K562 (cell line): ENCODE data around the gene PSMD2. TPM values are rescaled to one million over a fixed set of nuclear protein-coding genes. Genes with fewer than 3 reads are reported as not detected.

Experiments used
- CHD1 ChIP-seq: fragments of 200-600 bp; sonication (generic); IDR thresholded peaks from one replicate; pipeline ENCODE4 v1.6.1; 2012; ENCODE audit warnings: mild to moderate bottlenecking, moderate library complexity, low read length, inconsistent platforms
- CREB1 ChIP-seq, 2 experiments: sonication (generic) in 1 of 2; formaldehyde crosslinking in 1 of 2; IDR thresholded peaks; 2 replicates each; pipeline versions ENCODE4 v1.6.1 to v1.8.0; 2012 to 2022; ENCODE audit warnings: inconsistent platforms in 1 of 2, mild to moderate bottlenecking in 1 of 2, missing genetic modification reagents in 1 of 2, moderate library complexity in 1 of 2
- ERF ChIP-seq: fragments of 450-650 bp; formaldehyde crosslinking; IDR thresholded peaks from 2 replicates; pipeline ENCODE4 v1.4.0; 2020; ENCODE audit warnings: mild to moderate bottlenecking, mixed read lengths
- GATAD2A ChIP-seq: fragments of 450-650 bp; IDR thresholded peaks from 2 replicates; pipeline ENCODE4 v1.6.1; 2017
- KLF1 ChIP-seq: fragments of 450-650 bp; IDR thresholded peaks from 2 replicates; pipeline ENCODE4 v1.6.1; 2016; ENCODE audit warnings: missing genetic modification characterization, missing compliant biosample characterization
- KLF10 ChIP-seq: fragments of 250-450 bp; sonication (Bioruptor Pico); IDR thresholded peaks from 2 replicates; pipeline ENCODE4 v1.6.1; 2021; ENCODE audit warnings: matching md5 sums
- NELFE ChIP-seq: IDR thresholded peaks from 2 replicates; pipeline ENCODE4 v1.6.1; 2011; ENCODE audit warnings: mild to moderate bottlenecking; ENCODE audit not compliant: insufficient read depth, insufficient read length
- NEUROD1 ChIP-seq: fragments of 150-350 bp; IDR thresholded peaks from 2 replicates; pipeline ENCODE4 v1.6.1; 2014; ENCODE audit warnings: borderline replicate concordance, low read length, low read depth; ENCODE audit not compliant: partially characterized antibody
- NR2C2 ChIP-seq, 2 experiments: fragments of 200-800 bp in 1 of 2; sonication (Bioruptor generic) in 1 of 2; sonication (generic) in 1 of 2; formaldehyde crosslinking in 1 of 2; IDR thresholded peaks; 2 replicates each; pipeline versions ENCODE4 v1.6.1 to v1.8.0; 2016 to 2022; ENCODE audit warnings: mild to moderate bottlenecking in 1 of 2, missing compliant biosample characterization in 1 of 2, missing genetic modification characterization in 1 of 2, missing genetic modification reagents in 1 of 2
- RUNX1 ChIP-seq: sonication (generic); IDR thresholded peaks from 2 replicates; pipeline ENCODE4 v1.6.1; 2016; ENCODE audit warnings: antibody characterized with exemption, low read depth
- SUPT5H ChIP-seq: fragments of 450-650 bp; IDR thresholded peaks from 2 replicates; pipeline ENCODE4 v1.6.1; 2016
- ZNF133 ChIP-seq: fragments of 250-450 bp; sonication (Bioruptor Pico); IDR thresholded peaks from 2 replicates; pipeline ENCODE4 v1.4.0; 2020; ENCODE audit warnings: mild to moderate bottlenecking
- ZNF830 ChIP-seq: fragments of 250-450 bp; sonication (Bioruptor Pico); IDR thresholded peaks from 2 replicates; pipeline ENCODE4 v1.5.0; 2021; ENCODE audit warnings: mild to moderate bottlenecking
- polyA plus RNA-seq, 8 experiments: library from polyadenylated mRNA; depleted of rRNA in 4 of 8; stranded (reverse) in 5 of 8; unstranded in 3 of 8; fragments of >200 nt; fragmentation: Nextera tagmentation in 2 of 8; fragmentation: Illumina TruSeq in 1 of 8; extraction: Ambion mirVana in 2 of 8; extraction: Trizol in 1 of 8; gene quantifications; 2 replicates each; pipeline versions ENCODE4 v1.2.1 to v1.2.3, GENCODE V29; 2011 to 2014; ENCODE audit warnings: inconsistent platforms in 1 of 8, missing spikeins in 1 of 8
- total RNA-seq, 7 experiments: library from RNA; depleted of rRNA in 6 of 7; stranded (reverse); fragments of >200 nt in 6 of 7; fragmentation: Illumina TruSeq in 2 of 7; extraction: Trizol in 2 of 7; gene quantifications; 2 replicates each; pipeline versions ENCODE4 v1.2.1 to v1.2.3, GENCODE V29; 2011 to 2021; ENCODE audit warnings: low replicate concordance in 1 of 7
- TF ChIP-seq, protein P1 (sequence below): fragments of 200-800 bp; sonication (Bioruptor generic); IDR thresholded peaks from 2 replicates; pipeline ENCODE4 v1.6.1; 2017; ENCODE audit warnings: missing genetic modification characterization, missing compliant biosample characterization
- TF ChIP-seq, protein P2 (sequence below): fragments of 450-650 bp; IDR thresholded peaks from 2 replicates; pipeline ENCODE4 v1.6.1; 2017; ENCODE audit warnings: mild to moderate bottlenecking, moderate library complexity
- TF ChIP-seq, protein P3 (sequence below): IDR thresholded peaks from 2 replicates; pipeline ENCODE4 v1.6.1; 2011; ENCODE audit warnings: borderline replicate concordance, low read depth, mild to moderate bottlenecking, moderate library complexity, low read length; ENCODE audit not compliant: insufficient read depth, poor library complexity, severe bottlenecking
- TF ChIP-seq, protein P4 (sequence below): fragments of 450-650 bp; IDR thresholded peaks from 2 replicates; pipeline ENCODE4 v1.7.0; 2016; ENCODE audit warnings: borderline replicate concordance

Gene PSMD2
- total and polyA plus RNA-seq, 9 of the 15 experiments (the other 6 are each of a cell fraction or from before 2014, with no cell fraction given): 152 to 484 (median 295) TPM

DNA sequence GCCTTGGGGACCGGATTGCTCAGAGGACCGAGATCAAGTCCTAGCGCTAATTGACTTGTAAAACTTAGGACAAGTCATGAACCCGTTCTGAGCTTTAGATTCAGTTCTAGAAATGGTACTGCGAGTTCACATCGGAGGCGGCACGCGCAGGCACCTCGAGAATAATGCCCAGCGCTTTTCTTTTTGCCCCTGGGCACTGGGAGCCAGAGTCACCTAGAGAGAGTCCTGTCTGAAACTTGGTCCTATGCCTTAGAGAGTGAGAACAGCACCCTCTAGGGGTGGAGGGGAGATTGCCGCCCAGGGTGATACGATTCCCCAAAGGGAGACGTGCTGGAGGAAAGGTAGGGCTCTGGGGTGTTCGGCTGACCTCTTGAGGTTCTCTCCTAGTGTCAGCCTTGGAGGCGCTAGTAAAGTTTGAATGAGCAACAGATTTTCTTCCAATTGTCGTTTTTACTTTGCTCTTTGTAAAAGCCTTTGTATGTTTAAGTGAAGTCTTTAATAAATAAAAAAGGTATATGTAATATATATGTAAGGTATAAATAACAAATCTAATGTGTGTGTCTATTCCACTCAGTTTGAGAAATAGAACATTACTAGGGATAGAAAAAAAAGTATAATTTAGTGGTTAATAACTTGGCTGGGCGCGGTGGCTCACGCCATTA lies 48.7 kb upstream of the PSMD2 start (continued):
- TF ChIP-seq, protein P1, sequence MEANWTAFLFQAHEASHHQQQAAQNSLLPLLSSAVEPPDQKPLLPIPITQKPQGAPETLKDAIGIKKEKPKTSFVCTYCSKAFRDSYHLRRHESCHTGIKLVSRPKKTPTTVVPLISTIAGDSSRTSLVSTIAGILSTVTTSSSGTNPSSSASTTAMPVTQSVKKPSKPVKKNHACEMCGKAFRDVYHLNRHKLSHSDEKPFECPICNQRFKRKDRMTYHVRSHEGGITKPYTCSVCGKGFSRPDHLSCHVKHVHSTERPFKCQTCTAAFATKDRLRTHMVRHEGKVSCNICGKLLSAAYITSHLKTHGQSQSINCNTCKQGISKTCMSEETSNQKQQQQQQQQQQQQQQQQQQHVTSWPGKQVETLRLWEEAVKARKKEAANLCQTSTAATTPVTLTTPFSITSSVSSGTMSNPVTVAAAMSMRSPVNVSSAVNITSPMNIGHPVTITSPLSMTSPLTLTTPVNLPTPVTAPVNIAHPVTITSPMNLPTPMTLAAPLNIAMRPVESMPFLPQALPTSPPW (CRISPR knock-in tag): peak; percentile 5; the same call in 1 of the 2 replicates
- no peak for TF ChIP-seq ERF (CRISPR knock-in tag)
- TF ChIP-seq, protein P2, sequence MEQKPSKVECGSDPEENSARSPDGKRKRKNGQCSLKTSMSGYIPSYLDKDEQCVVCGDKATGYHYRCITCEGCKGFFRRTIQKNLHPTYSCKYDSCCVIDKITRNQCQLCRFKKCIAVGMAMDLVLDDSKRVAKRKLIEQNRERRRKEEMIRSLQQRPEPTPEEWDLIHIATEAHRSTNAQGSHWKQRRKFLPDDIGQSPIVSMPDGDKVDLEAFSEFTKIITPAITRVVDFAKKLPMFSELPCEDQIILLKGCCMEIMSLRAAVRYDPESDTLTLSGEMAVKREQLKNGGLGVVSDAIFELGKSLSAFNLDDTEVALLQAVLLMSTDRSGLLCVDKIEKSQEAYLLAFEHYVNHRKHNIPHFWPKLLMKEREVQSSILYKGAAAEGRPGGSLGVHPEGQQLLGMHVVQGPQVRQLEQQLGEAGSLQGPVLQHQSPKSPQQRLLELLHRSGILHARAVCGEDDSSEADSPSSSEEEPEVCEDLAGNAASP: no peak
- no peak for TF ChIP-seq NELFE
- no peak for TF ChIP-seq ZNF830 (CRISPR knock-in tag)
- TF ChIP-seq, protein P3, sequence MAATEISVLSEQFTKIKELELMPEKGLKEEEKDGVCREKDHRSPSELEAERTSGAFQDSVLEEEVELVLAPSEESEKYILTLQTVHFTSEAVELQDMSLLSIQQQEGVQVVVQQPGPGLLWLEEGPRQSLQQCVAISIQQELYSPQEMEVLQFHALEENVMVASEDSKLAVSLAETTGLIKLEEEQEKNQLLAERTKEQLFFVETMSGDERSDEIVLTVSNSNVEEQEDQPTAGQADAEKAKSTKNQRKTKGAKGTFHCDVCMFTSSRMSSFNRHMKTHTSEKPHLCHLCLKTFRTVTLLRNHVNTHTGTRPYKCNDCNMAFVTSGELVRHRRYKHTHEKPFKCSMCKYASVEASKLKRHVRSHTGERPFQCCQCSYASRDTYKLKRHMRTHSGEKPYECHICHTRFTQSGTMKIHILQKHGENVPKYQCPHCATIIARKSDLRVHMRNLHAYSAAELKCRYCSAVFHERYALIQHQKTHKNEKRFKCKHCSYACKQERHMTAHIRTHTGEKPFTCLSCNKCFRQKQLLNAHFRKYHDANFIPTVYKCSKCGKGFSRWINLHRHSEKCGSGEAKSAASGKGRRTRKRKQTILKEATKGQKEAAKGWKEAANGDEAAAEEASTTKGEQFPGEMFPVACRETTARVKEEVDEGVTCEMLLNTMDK: peak; percentile 76
- TF ChIP-seq KLF1: no peak
- TF ChIP-seq, protein P4, sequence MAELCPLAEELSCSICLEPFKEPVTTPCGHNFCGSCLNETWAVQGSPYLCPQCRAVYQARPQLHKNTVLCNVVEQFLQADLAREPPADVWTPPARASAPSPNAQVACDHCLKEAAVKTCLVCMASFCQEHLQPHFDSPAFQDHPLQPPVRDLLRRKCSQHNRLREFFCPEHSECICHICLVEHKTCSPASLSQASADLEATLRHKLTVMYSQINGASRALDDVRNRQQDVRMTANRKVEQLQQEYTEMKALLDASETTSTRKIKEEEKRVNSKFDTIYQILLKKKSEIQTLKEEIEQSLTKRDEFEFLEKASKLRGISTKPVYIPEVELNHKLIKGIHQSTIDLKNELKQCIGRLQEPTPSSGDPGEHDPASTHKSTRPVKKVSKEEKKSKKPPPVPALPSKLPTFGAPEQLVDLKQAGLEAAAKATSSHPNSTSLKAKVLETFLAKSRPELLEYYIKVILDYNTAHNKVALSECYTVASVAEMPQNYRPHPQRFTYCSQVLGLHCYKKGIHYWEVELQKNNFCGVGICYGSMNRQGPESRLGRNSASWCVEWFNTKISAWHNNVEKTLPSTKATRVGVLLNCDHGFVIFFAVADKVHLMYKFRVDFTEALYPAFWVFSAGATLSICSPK: no peak
- TF ChIP-seq NEUROD1: peak; percentile 33
- no peak for TF ChIP-seq SUPT5H
- TF ChIP-seq CHD1: no peak
- no peak for TF ChIP-seq CREB1 (IDR thresholded peaks at IDR 0.05)
- no peak for TF ChIP-seq CREB1 (CRISPR knock-in tag; IDR thresholded peaks at IDR 0.05)
- TF ChIP-seq NR2C2 (CRISPR knock-in tag; IDR thresholded peaks at IDR 0.05): no peak
- TF ChIP-seq NR2C2 (tag; IDR thresholded peaks at IDR 0.05): no peak
- TF ChIP-seq ZNF133 (CRISPR knock-in tag): no peak
- TF ChIP-seq GATAD2A: no peak
- TF ChIP-seq RUNX1: no peak
- no peak for TF ChIP-seq KLF10
